NCI-H1417 treated with DMSO at 0.1 percent for 48 hours (cell line): ENCODE measurements around the gene SLC22A5.
"Not testable (repeated sequence)": the region's sequence is repeated elsewhere in the genome, so short reads cannot be mapped to it uniquely, and the experiment has no call there.

Experiments
- DNase-seq: peaks from one replicate; lab custom pipeline; 2025; lab: John Stamatoyannopoulos, UW

SLC22A5 gene

GRCh38 chr5:132428147-132428482, 58.6 kb downstream of the SLC22A5 start:
- no peak for DNase-seq

GRCh38 chr5:132428484-132429462, 59.3 kb downstream of the SLC22A5 start:
- no peak for DNase-seq

GRCh38 chr5:132429463-132430440, 60.2 kb downstream of the SLC22A5 start:
- DNase-seq = no peak

- no peak for DNase-seq
Observed at GRCh38 chr5:132430746-132431145, 61.2 kb downstream of the SLC22A5 start.

- no peak for DNase-seq
Observed at GRCh38 chr5:132431632-132432031, 62.1 kb downstream of the SLC22A5 start.

GRCh38 chr5:132433141-132433540, 63.6 kb downstream of the SLC22A5 start:
- no peak for DNase-seq

- no peak for DNase-seq
Observed at GRCh38 chr5:132434416-132435286, 65.1 kb downstream of the SLC22A5 start.

GRCh38 chr5:132435447-132435846, 65.9 kb downstream of the SLC22A5 start:
- no peak for DNase-seq

GRCh38 chr5:132435886-132436285, 66.4 kb downstream of the SLC22A5 start:
- no peak for DNase-seq

- no peak for DNase-seq
Observed at GRCh38 chr5:132436936-132437335, 67.4 kb downstream of the SLC22A5 start.

GRCh38 chr5:132437604-132438266, 68.2 kb downstream of the SLC22A5 start:
- no peak for DNase-seq

GRCh38 chr5:132438267-132438645, 68.7 kb downstream of the SLC22A5 start:
- DNase-seq = not testable (repeated sequence)

- DNase-seq = no peak
Observed at GRCh38 chr5:132438917-132439316, 69.4 kb downstream of the SLC22A5 start.

GRCh38 chr5:132439521-132440089, 70.1 kb downstream of the SLC22A5 start:
- no peak for DNase-seq

- no peak for DNase-seq
Observed at GRCh38 chr5:132444061-132444460, 74.6 kb downstream of the SLC22A5 start.
